ENCODE data around the gene HTT-AS.
A peak's percentile ranks its signal among the peaks of the same experiment; 100 is the strongest.

- TF ChIP-seq CTCF (IDR thresholded peaks at IDR 0.05) = no peak
- TF ChIP-seq POLR2A (IDR thresholded peaks at IDR 0.05; ENCODE audit: low read depth) = no peak
- peak in 1 of 2 donors; percentile 14 for TF ChIP-seq POLR2AphosphoS5 (IDR thresholded peaks at IDR 0.05)
- TF ChIP-seq EP300 (IDR thresholded peaks at IDR 0.05) = no peak
These were observed 29.2 kb downstream of the HTT-AS start for GRCh38 chr4:3044870-3045819.

Measured in esophagus muscularis mucosa (tissue), 4 donors.